ENCODE measurements around the gene CADM1.

GRCh38 chr11:115398333-115399080 is 105.7 kb downstream of the CADM1 start:
- TF ChIP-seq CTCF (IDR thresholded peaks at IDR 0.05) (no peak), POLR2A (IDR thresholded peaks at IDR 0.05) (no peak)
